GM10248 (cell line): ENCODE data around the gene APH1B.

Experiments
- CTCF ChIA-PET: fragments of 300-600 bp; sonication (Branson Sonifier 250); formaldehyde crosslinking; extraction: SDS; loops from one replicate; lab custom pipeline; 2021; ENCODE audit warnings: antibody characterized with exemption; lab: Yijun Ruan, JAX
- POLR2A ChIA-PET: fragments of 350-650 bp; sonication (Branson Sonifier 250); formaldehyde crosslinking; extraction: SDS; loops from one replicate; lab custom pipeline; 2020; ENCODE audit warnings: antibody characterized with exemption; lab: Yijun Ruan, JAX
- DNase-seq: peaks from one replicate; pipeline ENCODE4 v3.0.0; 2012; ENCODE audit errors: extremely low spot score
- CTCF ChIP-seq: IDR thresholded peaks from 2 replicates; pipeline ENCODE4 v1.5.1; 2012; ENCODE audit warnings: mild to moderate bottlenecking, low read depth; ENCODE audit errors: extremely low read depth, missing control alignments, control extremely low read depth

APH1B gene

GRCh38 chr15:63353887-63354286 lies 76.5 kb downstream of the APH1B start:
- DNase-seq, result no peak
- ChIA-PET CTCF (interaction anchor here (1.2 kb wide), 1 partner anchor 11 kb away, joined by 5 read pairs; no protein-coding TSS in a partner anchor), POLR2A (no interaction called here)
- TF ChIP-seq CTCF, result no peak

GRCh38 chr15:63354821-63355650 lies 77.6 kb downstream of the APH1B start:
- ChIA-PET POLR2A (no interaction called here), CTCF (interaction anchor here (1.4 kb wide), 1 partner anchor 15 kb away, joined by 3 read pairs; no protein-coding TSS in a partner anchor)
- DNase-seq, result no peak

GRCh38 chr15:63357061-63357460 lies 79.7 kb downstream of the APH1B start:
- ChIA-PET CTCF (interaction anchor here (1.3 kb wide), 1 partner anchor 46 kb away, joined by 4 read pairs; no protein-coding TSS in a partner anchor), POLR2A (no interaction called here)
- DNase-seq, result no peak
- no peak for TF ChIP-seq CTCF

More at GRCh38 chr15:63354821-63355650, 77.6 kb downstream of the APH1B start:
- no peak for TF ChIP-seq CTCF

- POLR2A ChIA-PET, result no interaction called here
- DNase-seq, result no peak
- no peak for TF ChIP-seq CTCF
- CTCF ChIA-PET, result interaction anchor here (1.3 kb wide), 1 partner anchor 45 kb away, joined by 4 read pairs; no protein-coding TSS in a partner anchor
Observed at GRCh38 chr15:63357731-63358130, 80.3 kb downstream of the APH1B start.

GRCh38 chr15:63358241-63359029 lies 81.0 kb downstream of the APH1B start:
- ChIA-PET POLR2A (no interaction called here), CTCF (interaction anchor here (1.3 kb wide), 1 partner anchor 44 kb away, joined by 4 read pairs; no protein-coding TSS in a partner anchor)

More at GRCh38 chr15:63358241-63359029, 81.0 kb downstream of the APH1B start:
- TF ChIP-seq CTCF, result no peak
- no peak for DNase-seq
